Stimulated activated effector memory CD8-positive, alpha-beta T cell treated with anti-CD3 and anti-CD28 coated beads, Interleukin-12 subunit alpha, Interleukin-12 subunit beta, amount 100 ng/mL, for 72 hours (primary cell): ENCODE data around the gene PEX5L.

Experiments
- ATAC-seq: fragments of 150-1000 bp; cut with Tn5 transposase; 2 replicates; pipeline ENCODE4 v1.10.0; 2021
- DNase-seq, 2 donors: peaks; one replicate each; pipeline ENCODE4 v3.0.0; 2021 to 2022; ENCODE audit warnings: low spot score in 2 of 2
- H3K27ac Mint-ChIP-seq: one replicate; pipeline ENCODE4 v1.8.0; 2022; ENCODE audit warnings: mild to moderate bottlenecking, mixed read lengths
- H3K36me3 Mint-ChIP-seq: one replicate; pipeline ENCODE4 v1.8.0; 2022; ENCODE audit warnings: mild to moderate bottlenecking, mixed read lengths
- H3K4me1 Mint-ChIP-seq: one replicate; pipeline ENCODE4 v1.8.0; 2022; ENCODE audit warnings: mixed read lengths
- H3K4me3 Mint-ChIP-seq: one replicate; pipeline ENCODE4 v1.8.0; 2022; ENCODE audit warnings: mild to moderate bottlenecking, mixed read lengths
- H3K9me3 Mint-ChIP-seq: one replicate; pipeline ENCODE4 v1.8.0; 2022; ENCODE audit warnings: mixed read lengths

The PEX5L gene

DNA sequence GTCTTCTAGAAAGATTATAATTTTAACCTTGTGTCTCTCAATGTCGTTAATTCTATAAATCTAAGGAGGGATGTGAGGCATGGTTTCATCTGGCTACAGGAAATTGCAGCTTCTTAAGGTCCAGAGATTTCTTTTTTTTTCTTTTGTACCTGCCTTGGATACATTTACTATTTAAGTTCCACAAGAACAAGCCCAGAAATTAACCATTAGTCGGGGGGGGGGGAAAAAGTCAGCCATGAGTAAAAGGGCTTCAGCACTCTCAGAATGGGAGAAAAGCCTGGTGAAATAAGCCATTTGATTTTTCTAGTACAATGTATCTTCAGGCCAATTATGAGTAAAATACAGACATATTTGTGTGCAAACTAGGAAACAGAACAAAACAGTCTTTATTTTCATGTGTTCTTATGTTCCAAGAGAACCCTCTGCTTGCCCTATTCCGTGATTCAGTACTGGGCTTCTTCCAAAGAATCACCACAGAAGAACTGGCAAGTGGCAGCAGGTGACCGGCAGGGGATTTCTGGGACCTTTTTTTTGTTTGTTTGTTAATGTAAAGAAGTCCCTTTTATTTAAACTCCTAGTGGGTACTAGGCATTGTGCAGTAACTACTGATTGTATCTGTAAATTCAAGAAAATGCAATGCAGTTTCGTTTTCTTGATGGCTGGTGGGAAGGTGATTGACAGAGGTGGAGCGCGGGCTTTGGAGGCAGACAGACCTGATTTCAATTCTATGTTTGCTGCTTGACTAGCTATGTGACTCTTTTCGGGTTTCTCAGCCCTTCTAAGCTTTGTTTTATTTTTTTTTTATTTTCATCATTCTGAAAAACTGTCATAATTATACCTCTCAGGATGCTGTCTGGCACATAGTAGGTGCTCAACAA is 82.5 kb downstream of the PEX5L start:
- Mint-ChIP-seq H3K36me3 (no peaks in the 10 kb centered on the region), H3K4me3 (no peak overlapping the region), H3K27ac (no peak overlapping the region), H3K9me3 (no peaks in the 10 kb centered on the region), H3K4me1 (peaks cover 9% of the 10 kb centered on the region)
- no peak for ATAC-seq
- DNase-seq, result no peak

DNA sequence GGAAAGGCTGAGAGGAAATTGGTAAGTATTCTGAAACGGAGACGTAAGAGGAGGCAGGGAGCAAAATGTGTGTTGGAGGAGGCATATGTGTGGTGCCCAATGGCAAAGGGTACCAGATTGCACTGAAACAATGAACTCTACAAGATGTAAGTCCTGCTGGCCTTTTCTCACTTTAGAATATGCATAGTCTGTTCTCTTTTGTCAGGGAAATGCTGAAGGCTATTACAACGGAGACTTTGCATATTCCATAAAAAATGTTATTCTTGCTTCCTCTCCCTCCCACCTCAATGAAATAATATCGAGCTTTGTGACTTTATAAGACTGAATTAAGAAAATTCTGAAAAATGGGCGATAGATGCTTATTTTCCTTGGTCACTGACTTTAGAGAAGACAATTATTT is 85.9 kb downstream of the PEX5L start:
- H3K36me3 Mint-ChIP-seq, result no peaks in the 10 kb centered on the region
- H3K4me3 Mint-ChIP-seq, result no peak overlapping the region
- no peak for DNase-seq
- no peaks in the 10 kb centered on the region for H3K9me3 Mint-ChIP-seq
- H3K4me1 Mint-ChIP-seq, result no peaks in the 10 kb centered on the region
- no peak overlapping the region for H3K27ac Mint-ChIP-seq
- no peak for ATAC-seq

DNA sequence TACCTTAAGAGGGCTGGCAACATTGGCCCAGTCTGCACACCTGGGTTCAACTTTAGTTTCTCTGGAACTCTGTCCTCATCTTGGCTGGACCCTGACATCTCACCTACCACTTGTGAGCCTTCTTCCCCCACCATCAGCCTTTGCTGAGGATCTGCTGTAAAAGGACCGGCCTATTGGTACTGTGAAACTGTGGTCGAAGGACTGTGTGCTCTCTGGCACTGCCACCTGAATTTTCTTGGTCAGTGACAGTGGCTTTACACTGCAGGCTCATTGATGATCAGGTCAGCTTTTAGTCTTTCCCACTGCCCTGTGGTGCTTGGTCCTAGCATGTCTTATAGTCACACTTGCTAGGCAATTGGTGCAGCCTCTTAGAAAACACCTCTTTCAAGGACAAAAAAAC is 86.9 kb downstream of the PEX5L start:
- no peaks in the 10 kb centered on the region for H3K4me1 Mint-ChIP-seq
- no peaks in the 10 kb centered on the region for H3K9me3 Mint-ChIP-seq
- no peak overlapping the region for H3K27ac Mint-ChIP-seq
- H3K36me3 Mint-ChIP-seq, result no peaks in the 10 kb centered on the region
- H3K4me3 Mint-ChIP-seq, result no peak overlapping the region
- DNase-seq (no peak), ATAC-seq (peak; percentile 26)

DNA sequence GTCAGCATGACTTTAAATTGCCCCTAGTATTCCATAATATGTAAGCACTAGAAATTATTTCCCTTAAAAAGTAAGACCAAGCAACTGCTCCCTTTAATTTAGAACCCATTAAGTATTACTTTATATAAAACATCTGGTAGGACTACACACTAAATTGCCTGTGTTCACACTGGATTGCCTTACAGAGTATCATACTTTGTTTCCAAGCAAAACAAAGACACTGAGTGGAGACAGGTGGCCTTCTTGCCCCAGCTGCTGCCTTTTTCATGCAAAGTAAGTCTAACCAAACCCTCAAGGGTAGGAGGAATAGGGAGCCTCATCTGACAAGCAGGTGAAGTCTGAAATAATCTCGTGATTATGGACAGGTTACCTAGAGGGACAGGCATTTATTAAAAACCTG is 87.3 kb downstream of the PEX5L start:
- no peak for DNase-seq
- H3K4me1 Mint-ChIP-seq, result no peaks in the 10 kb centered on the region
- ATAC-seq, result no peak
- H3K4me3 Mint-ChIP-seq, result no peak overlapping the region
- no peaks in the 10 kb centered on the region for H3K36me3 Mint-ChIP-seq
- no peaks in the 10 kb centered on the region for H3K9me3 Mint-ChIP-seq
- H3K27ac Mint-ChIP-seq, result no peak overlapping the region

DNA sequence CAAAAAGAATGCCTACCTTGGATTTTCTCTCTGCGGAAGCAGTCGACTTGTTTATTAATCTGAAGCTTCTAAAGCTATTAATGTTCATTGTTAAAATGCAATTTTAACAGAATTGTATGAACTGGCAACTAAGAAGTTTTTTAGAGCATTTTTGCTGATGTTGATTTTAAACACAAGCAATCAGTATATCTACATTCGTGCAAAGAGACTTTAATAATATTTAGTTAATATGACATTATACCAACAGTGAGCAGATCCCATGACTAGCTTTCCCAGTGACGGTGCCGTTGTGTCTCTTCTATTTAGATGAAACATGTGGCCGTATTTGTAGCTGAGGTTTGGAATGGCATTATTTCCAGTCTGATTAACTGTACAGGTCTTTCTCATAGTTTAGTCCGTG is 88.0 kb downstream of the PEX5L start:
- H3K4me1 Mint-ChIP-seq, result no peaks in the 10 kb centered on the region
- H3K4me3 Mint-ChIP-seq, result no peak overlapping the region
- ATAC-seq (no peak), DNase-seq (no peak)
- H3K36me3 Mint-ChIP-seq, result no peaks in the 10 kb centered on the region
- H3K27ac Mint-ChIP-seq, result no peak overlapping the region
- H3K9me3 Mint-ChIP-seq, result no peaks in the 10 kb centered on the region

DNA sequence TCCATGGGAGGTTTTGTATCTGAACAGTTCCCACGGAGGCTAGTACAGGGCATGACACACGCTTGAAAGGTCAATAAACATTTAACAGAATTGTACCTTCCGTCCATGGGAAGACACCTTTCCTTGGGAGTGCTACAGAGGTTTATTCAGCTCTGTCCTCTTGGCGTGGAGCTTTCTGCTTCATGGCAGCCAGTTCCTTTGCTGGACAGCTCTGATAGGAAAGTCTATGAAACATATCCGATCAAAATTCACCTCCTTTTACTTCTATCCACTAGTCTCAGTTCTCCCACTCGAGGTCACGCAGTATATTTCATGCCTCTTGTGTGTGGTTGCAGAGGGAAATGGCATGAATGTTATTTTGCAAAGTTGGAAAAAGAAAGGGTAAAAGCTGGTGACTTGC is 91.2 kb downstream of the PEX5L start:
- H3K9me3 Mint-ChIP-seq, result no peaks in the 10 kb centered on the region
- no peaks in the 10 kb centered on the region for H3K36me3 Mint-ChIP-seq
- peaks cover 5% of the 10 kb centered on the region for H3K4me1 Mint-ChIP-seq
- ATAC-seq (peak; percentile 11), DNase-seq (no peak)
- no peak overlapping the region for H3K27ac Mint-ChIP-seq
- no peak overlapping the region for H3K4me3 Mint-ChIP-seq

DNA sequence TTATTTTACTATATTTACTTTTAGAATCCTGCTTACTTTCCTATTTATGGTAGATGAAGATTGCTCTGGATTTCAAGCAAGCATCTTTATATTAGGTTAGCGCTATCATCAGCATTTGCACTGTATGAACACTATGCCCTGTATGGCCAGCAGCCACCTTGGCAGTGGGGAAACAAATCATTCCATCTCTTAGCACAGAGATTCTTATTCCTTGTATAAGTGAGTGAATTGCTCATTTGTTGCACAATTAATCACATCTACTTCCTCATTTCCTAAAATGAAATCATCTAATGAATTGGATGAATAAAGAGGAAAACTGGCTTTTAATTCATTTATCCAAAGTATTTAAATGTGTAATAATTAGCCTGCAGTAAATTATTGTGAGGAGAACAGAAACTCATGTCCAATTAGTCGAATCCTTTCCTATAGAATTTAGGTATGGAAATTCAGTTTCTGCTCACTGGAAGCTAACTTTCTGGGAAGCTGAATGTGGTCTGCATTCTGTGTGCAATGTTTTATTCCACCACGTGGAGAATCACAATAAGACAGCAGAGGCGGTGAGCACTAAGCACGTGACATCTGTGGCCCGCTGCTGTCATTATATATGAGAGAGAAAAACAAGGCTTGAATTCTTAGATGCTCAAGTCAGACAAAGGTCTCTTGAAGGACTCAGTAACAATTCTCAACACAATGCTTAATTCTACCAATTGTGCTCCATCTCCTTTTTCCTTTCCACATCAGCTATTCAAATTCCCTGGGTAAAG is 93.4 kb downstream of the PEX5L start:
- DNase-seq (no peak), ATAC-seq (no peak)
- Mint-ChIP-seq H3K9me3 (no peaks in the 10 kb centered on the region), H3K4me3 (no peak overlapping the region), H3K4me1 (peaks cover 5% of the 10 kb centered on the region), H3K36me3 (no peaks in the 10 kb centered on the region), H3K27ac (no peak overlapping the region)

DNA sequence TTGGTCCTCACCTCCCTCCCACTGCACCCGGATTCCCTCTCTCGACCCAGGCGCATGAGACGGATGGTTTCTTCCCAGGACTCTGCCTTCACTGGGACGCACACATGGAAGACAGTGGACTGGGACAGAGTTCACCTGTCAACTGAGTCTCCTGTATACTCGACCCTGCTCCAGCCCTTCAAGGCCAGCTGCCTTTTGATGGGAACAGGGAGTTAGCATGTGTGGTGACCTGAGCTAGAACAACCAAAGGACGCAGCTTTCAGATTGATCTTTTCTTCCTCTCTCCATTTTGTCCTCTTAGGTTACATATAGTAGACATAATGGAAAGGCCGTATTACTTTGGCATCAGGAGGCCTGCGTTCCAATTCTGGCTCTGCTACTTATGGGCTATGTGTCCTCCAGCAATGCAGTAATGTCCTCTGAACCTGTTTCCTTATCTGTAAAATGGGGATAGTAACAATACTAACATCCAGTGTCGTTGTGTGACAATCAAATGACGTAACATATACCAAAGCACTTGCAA is 94.1 kb downstream of the PEX5L start:
- DNase-seq (no peak), ATAC-seq (peak; percentile 17)
- Mint-ChIP-seq H3K9me3 (no peaks in the 10 kb centered on the region), H3K36me3 (no peaks in the 10 kb centered on the region), H3K4me1 (peaks cover 5% of the 10 kb centered on the region), H3K27ac (no peak overlapping the region), H3K4me3 (no peak overlapping the region)

DNA sequence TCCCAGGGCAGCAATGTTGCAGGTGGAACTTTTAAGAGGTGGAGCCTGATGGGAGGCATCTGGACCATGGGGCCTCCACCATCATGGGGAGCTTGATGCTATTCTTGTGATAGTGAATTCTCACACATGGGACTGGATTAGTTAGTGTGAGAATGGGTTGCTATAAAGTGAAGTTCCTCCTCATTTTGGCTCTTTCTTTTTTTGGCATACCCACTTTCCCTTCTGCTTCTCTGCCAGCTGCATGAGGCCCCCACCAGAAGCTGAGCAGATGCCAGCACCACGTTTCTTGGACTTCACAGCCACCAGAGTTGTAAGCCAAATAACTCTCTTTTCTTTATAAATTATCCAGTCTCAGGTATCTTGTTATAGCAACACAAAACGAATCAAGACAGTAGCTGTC is 101.0 kb downstream of the PEX5L start:
- DNase-seq (no peak), ATAC-seq (no peak)
- no peaks in the 10 kb centered on the region for H3K36me3 Mint-ChIP-seq
- H3K4me3 Mint-ChIP-seq, result no peak overlapping the region
- H3K4me1 Mint-ChIP-seq, result no peaks in the 10 kb centered on the region
- H3K9me3 Mint-ChIP-seq, result no peaks in the 10 kb centered on the region
- no peak overlapping the region for H3K27ac Mint-ChIP-seq

DNA sequence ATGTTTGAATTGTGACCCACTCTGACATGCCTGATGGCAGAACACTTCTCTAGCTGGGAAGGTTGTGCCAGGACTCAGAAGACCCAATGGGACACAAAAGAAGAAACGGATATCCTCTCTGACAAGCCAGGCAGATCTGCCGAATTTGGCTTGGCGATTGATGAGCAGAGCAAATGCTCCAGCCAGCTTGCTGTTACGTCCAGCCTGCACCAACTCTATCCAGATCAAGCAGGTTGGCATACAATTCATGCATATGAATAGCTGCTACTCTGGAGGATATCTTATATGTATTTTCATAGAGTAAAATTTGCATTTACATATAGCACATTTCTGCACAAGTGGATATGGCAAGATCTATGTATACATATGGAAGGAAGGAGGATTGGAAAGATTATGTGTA is 102.8 kb downstream of the PEX5L start:
- no peak for ATAC-seq
- Mint-ChIP-seq H3K27ac (no peak overlapping the region), H3K36me3 (no peaks in the 10 kb centered on the region), H3K4me3 (no peak overlapping the region), H3K9me3 (no peaks in the 10 kb centered on the region), H3K4me1 (no peaks in the 10 kb centered on the region)
- no peak for DNase-seq

DNA sequence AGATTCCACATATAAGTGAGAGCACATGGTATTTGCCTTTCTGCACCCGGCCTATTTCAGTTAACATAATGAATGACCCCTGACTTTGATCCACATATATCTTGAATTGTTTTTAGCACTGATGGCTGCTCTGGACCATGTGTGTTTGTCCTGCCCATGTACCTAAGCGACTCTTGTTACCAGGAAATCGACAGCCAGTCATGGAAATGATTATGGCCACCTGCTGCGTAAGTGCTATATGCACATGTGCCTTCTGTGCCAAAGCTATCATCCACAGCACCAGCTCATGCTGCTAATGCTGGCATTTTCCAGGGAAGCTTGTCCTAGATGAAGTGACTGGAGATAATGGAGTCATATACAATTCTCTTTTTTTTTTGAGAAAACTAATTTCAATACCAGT is 103.7 kb downstream of the PEX5L start:
- Mint-ChIP-seq H3K4me3 (no peak overlapping the region), H3K36me3 (no peaks in the 10 kb centered on the region), H3K27ac (no peak overlapping the region), H3K9me3 (no peaks in the 10 kb centered on the region), H3K4me1 (no peaks in the 10 kb centered on the region)
- ATAC-seq (no peak), DNase-seq (no peak)

DNA sequence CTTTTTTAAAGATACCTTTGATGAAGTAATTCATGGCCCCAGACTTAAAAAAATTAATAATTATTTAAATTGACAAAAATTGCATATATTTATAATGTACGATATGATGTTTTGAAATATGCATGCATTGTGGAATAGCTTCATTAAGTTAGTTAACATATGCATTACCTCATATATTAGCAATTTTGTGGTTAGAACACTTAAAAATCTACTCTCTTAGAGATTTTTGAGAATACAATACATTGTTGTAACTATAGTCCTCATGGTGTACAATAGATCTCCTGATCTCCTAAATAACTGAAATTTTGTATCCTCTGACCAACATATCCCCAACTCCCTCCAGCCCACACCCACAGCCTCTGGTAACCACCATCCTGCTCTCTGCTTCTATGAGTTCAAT is 104.1 kb downstream of the PEX5L start:
- ATAC-seq, result no peak
- Mint-ChIP-seq H3K4me3 (no peak overlapping the region), H3K27ac (no peak overlapping the region), H3K4me1 (no peaks in the 10 kb centered on the region), H3K36me3 (no peaks in the 10 kb centered on the region), H3K9me3 (no peaks in the 10 kb centered on the region)
- DNase-seq, result no peak

DNA sequence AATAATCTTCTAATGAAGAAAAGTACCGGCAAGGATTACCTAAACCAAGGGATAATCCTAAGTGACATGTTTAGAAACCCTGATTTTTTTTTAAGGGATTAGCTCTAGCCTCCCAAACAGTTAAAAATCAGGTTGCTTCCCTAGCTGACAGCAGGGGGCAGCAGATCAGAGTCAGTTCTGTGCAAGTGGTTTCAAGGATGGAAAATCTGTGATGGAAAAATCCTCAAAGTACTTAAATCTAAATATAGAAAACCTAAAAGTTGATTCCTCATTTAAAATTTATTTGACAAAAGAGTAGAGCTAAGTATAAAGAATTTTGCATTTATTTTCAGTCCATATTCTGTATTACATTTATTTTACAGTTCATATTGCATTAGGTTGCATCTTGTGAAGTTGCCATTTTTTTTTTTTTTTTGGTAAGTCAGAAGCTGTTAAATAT is 107.6 kb downstream of the PEX5L start:
- H3K27ac Mint-ChIP-seq, result no peak overlapping the region
- H3K4me3 Mint-ChIP-seq, result no peak overlapping the region
- ATAC-seq (no peak), DNase-seq (no peak)
- H3K9me3 Mint-ChIP-seq, result no peaks in the 10 kb centered on the region
- no peaks in the 10 kb centered on the region for H3K4me1 Mint-ChIP-seq
- H3K36me3 Mint-ChIP-seq, result no peaks in the 10 kb centered on the region

DNA sequence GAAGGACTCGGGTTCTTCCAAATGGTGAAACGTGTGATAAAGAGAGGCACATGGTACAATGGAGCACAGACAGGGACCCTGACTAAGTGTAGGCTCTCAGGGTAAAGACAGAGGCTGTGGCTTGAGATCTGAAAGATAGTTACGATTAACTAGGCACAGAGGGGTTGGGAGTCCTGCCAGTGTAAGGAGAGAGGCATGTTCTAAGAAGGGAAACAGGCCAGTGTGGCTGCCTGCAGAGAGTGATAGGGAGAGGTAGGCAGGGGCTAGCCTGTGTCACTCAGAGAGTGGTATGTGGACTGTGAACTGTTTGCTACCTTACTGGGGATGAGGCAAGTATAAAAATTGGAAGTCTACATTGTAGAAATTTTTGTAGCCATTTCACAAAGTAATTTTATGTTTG is 109.5 kb downstream of the PEX5L start:
- Mint-ChIP-seq H3K9me3 (no peaks in the 10 kb centered on the region), H3K27ac (no peak overlapping the region), H3K4me1 (no peaks in the 10 kb centered on the region), H3K4me3 (no peak overlapping the region), H3K36me3 (no peaks in the 10 kb centered on the region)
- ATAC-seq, result peak; percentile 28
- DNase-seq, result no peak

DNA sequence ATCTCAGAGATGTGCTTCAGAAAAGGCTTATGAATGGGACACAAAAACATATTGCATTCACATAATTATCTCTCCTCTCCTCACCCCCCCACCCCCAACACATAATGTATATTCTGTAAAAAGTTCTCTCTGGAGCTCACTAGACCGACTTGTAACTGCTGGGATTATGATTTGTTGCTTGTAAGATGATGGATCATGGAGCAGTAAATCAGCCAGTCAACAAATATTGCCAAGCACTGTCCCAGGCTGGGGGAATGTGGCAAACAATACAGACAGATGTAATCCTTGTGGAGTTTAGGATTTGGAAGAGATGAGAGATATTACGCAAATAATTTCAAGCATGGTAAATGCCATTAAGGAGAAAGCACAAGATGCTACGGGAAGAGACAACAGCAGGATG is 114.8 kb downstream of the PEX5L start:
- ATAC-seq (no peak), DNase-seq (no peak)
- Mint-ChIP-seq H3K9me3 (no peaks in the 10 kb centered on the region), H3K4me1 (no peaks in the 10 kb centered on the region), H3K4me3 (no peak overlapping the region), H3K27ac (no peak overlapping the region), H3K36me3 (no peaks in the 10 kb centered on the region)

DNA sequence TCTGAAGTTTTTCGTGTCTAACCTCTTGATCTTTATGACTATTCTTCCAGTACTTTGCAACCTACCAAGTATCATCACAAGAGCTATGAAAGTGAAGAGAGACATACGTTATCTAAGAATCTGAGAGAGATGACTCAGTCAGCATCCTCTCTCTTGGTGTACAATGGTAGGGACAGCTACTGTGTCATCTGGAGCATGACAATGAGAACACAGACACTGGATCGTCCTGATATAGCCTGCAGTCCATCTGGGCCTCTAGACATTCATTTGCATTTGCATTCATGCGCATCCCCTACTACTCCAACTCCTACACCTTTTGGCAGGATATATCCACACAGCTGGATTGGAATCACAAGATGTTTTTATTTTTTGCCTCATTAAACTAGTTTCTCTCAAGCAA is 115.2 kb downstream of the PEX5L start:
- no peak overlapping the region for H3K4me3 Mint-ChIP-seq
- no peaks in the 10 kb centered on the region for H3K36me3 Mint-ChIP-seq
- H3K4me1 Mint-ChIP-seq, result no peaks in the 10 kb centered on the region
- no peak overlapping the region for H3K27ac Mint-ChIP-seq
- ATAC-seq, result peak; percentile 76
- no peaks in the 10 kb centered on the region for H3K9me3 Mint-ChIP-seq
- DNase-seq, result no peak
